Globus pallidus (tissue), 1 donor: ENCODE measurements around the gene MYBPC3.

Source experiments
- DNase-seq: peaks from one replicate; pipeline ENCODE4 v3.0.0-alpha.2; 2015; ENCODE audit warnings: low spot score

MYBPC3 gene

DNA sequence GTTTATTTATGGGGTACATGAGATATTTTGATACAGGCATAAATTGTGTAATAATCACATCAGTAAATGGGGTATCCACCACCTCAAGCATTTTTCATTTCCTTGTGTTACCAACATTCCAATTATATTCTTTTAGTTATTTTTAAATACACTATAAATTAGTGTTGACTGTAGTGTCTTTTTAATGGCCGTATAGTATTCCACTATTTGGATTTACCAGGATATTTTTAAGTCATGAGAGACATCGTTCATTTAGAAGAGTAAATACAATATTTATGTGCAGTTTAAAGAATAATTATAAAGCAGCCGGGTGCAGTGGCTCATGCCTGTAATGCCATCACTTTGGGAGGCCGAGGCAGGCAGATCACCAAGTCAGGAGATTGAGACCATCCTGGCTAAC is 32.0 kb upstream of the MYBPC3 start:
- no peak for DNase-seq

DNA sequence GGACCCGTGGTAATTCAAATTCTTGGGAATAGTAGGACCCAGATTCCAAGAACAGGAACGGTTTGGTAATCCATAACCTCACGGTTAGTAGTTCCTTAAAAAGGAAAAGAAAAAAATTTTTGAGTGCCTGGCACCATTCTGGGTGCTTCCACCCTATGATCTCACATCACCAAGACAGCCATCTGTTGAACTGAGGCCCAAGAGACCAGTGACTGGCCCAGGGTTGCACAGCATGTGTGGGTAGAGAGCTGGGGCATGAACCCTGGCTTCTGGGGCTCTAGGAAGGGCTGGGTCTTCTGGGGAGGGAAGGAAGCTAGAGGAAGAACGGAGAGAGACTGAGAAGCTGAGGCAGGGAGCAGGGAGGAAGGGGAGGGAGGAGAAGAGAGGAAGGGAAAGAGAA is 30.6 kb upstream of the MYBPC3 start:
- DNase-seq = no peak

DNA sequence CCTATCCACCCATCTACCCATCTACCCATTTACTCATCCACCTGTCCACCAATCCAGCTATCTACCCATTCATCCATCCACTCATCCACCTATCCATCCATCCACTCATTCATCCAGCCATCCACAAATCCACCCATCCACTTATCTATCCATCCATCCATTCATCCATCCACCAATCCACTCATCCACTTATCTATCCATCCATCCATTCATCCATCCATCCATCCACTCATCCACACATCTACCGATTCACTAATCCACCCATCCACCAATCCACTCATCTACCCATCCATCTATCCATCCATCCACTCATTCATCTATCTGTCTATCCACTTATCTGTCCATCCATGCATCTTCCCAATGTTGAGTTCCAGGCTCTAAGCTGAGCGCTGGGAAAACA is 27.6 kb upstream of the MYBPC3 start:
- DNase-seq = no peak

DNA sequence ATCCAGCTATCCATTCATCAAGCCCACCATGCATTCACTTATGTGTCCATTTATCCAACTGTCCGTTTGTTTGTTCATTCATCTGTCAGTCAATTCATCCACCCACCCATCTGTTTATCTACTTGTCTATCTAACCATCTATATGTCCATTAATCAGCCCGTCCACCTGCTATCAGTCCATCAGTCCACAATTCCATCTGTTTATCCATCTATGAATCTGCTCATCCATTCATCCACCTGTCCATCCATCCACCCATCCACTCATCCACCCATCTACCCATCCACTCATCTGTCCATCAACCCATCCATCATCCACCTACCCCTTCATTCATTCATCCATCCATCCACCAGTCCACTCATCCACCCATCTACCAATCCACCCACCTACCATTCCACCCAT is 26.8 kb upstream of the MYBPC3 start:
- DNase-seq = no peak

DNA sequence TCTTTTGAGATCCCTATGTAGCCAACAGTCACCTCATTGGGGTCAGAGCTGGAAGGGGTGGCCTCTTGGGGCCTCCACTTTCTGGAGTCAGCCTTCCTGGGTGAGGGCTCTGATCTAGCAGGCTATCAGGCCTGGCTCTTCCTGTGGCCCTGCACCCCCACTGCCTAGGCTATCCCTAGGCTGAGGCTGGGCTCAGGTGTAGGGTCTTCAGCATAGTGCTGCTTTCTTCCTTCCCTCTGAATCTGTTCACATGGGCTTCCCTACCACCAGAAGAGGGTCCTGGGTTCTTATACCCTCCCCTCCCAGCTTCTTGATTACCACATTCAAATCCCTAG is 26.3 kb upstream of the MYBPC3 start:
- no peak for DNase-seq

DNA sequence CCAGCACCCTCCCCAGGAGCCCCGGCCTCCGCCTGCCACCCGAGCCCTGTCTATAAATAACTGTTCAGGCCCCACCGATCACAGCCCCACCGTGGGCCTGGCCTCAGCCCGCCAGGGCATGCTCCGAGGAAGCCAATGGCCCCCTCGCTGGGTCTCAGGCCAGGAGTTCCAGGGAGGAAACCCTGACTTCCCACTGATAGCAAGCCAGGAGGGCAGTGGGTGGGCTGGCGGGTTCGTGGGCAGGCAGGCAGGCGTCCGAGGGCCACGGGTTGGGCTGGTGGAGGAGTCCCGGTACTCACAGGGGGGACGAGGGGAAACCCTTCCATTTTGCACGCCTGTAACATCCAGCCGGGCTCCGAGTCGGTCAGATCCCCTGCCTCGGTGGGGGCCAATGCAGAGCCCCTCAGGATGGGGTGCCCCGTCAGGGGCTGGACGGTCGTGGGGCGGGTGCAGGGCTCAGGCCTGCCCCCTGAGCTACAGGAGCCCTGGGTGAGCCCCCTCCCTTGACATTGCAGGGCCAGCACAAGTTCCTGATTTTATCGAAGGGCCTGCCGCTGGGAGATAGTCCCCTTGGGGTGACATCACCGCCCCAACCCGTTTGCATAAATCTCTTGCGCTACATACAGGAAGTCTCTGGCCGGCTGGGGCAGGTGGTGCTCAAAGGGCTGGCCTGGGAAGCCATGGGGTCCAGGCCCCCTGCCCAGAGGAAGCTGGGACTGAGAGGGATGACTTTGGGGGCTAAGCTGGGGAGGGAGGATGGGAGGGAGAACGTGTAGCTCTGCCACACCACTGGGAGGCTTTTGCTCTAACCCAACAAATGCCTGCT is 25.7 kb upstream of the MYBPC3 start, which contains the start of gene SPI1:
Gene SPI1, minus strand, starts transcription at position 538 of the 826 bp plus-strand sequence. Its CDS starts 194 bp downstream, at position 344.
- DNase-seq = no peak

DNA sequence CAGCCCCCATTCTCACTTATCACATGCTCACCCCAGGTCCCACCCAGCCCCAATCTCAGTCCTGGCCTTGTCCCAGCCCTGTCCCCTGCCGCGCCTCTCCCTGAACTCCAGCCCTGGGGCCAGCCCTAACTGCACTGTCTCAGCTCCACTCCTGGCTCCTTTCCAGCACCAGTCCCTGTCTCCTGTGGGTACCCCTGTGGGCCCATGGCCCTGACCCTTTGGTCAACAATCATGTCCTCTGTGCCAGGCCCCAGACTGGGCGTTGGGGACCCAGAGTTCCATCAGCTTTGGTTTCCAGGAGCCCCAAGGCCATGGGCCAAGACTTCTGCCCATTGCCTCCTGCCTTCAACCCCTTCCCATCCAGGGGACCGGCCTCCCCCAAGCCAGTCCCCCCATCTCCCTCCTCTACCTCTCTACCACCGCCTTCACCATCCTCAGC is 25.1 kb upstream of the MYBPC3 start:
- no peak for DNase-seq

DNA sequence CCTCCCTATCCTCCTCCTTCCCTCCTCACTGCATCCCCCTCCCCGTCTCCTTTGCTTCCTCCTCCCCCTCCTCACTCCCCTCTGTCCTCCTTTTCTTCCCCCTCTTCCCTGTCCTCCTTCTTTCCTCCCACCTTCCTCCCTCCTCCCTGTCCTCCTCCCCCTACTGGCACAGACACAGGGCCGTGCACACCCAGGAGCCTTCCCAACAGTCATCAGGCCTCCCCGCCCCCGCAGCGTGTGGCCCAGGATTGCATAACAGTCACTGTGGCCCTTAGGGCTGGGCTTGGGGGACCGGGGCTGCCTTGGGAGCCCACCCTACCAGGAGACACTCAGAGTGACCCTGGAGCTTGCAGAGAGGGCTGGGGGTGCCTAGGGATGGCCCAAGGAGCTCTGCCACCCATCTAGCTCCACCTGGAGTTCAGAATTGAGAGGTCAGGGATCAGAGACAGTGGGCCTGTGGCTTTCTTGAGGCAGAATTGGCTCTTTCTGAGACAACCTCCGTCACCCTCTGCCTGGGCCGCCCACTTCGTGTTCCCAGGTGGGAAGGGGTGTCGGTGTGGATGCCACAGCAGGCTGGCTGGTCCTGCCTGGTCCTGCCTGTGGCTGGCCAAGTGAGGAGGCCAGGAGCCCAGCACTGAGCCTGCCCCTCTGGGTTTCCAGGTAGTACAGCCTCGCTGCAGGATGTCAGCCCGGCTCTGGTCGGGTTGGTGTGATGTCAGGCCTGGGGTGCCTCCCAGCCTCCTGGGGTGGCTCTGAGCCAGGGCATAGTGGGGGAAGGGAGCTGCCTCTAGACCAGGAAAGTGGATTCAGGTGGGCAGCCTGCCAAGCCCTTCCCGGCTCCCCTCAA is 24.2 kb upstream of the MYBPC3 start:
- no peak for DNase-seq

DNA sequence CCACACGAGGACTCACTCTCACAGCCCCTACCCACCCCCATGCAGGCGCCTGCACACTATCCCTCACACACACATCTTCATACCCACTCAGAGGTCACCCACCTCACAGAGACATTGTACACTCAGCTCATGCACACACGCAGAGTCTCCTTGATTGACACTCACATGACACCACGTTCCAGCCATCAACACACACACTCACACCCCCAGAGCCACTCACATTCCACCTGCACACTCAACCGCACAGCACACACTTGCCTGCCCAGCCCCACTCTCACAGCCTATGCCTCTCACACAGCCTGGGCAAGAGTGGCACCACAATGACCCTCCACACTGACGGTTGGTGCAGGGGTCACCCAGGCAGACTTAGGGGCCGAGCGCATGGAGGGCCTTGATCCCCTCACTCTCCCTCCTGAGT is 23.6 kb upstream of the MYBPC3 start:
- no peak for DNase-seq

DNA sequence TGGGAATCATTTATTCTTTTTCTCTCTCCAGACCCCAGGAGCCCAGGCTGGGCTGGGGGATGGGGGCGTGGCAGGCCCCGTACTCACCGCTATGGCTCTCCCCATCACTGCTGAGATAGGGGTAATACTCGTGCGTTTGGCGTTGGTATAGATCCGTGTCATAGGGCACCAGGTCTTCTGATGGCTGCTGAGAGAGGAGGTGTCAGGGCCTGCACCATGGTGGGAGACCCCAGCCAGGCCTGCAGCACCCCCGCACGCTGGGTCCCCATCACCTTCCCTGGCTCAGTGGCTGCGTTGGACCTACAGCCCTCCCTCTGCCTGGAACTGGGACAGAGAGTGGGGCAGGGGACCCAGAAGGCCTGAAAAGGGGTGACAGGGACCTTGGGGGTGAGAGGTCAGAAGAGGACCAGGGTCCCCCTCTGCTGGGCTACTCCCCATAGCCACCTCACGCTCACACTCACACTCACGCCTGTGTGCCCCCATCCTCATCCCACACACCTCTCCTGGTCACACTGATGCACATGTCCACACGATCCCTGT is 23.1 kb upstream of the MYBPC3 start:
- DNase-seq = no peak

DNA sequence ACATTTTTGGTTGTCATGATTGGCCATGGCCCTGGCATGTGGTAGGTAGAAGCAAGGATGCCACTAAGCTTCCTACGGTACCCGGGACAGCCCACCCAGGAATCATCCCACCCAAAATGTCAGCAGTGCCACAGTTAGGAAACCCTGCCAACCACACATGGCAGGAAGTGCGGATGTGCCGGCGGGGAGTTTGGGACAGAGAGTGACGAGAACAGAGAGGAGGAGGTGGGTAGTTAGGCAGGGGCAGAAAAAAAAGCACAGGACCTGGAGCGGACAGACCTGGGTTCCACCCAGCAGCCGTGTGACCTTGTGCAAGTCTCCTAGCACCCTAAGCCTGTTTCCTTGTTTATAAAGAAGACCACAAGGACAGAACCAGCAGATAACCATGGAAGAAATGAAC is 22.5 kb upstream of the MYBPC3 start:
- no peak for DNase-seq

DNA sequence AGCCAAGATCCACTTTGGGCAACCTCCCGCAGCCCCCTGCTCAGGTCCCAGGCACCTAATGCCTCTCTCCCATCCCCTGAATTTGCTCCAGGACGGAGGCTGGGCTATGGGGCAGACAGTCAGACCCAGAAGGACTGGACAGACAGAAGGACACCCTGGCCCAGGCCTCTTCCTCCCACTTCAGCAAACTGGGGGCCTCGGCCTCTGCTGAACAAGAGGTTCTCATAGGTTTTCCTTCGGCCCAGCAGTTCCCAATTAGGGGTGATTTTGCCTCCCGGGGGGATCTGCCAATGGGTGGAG is 22.2 kb upstream of the MYBPC3 start:
- no peak for DNase-seq

DNA sequence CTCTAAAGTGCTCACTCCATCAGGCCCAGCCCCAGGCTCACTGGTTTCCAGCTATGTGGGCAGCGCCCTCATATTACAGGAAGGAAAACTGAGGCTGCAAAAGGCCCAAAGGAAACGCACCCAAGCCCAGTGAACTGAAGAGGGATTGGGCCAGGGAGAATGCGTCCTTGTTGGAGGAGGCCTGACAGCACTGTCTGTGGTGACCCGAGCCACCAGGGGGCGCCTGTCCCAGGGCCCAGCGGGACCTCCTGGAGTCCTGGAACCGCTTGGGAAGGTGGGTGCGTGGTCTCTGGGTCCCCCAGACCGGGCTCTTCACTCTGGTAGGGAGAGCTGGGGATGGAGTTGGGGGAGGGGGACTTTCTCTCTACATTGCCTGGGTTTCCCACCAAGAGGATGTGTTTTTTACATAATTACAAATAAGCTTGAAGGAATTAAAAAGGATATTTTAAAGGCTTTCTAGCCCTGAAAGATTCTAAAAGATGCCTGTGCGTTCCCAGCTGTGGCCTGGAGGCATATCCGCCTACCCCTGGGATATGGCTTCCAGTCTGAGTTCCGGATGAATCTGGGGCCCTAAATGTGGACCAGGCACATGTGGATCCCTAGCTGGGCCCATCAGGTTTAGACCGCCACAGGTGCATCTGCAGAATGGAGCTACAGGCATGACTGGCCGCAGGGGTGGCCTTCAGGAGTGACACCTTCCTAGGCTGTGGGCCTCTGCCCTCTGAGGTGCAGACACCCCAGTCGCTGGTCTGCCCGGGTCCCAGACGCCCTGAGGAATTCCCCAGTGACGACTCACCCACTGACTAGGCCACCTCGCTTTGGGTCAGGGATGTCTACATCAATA is 21.6 kb upstream of the MYBPC3 start:
- peak; percentile 66 for DNase-seq

DNA sequence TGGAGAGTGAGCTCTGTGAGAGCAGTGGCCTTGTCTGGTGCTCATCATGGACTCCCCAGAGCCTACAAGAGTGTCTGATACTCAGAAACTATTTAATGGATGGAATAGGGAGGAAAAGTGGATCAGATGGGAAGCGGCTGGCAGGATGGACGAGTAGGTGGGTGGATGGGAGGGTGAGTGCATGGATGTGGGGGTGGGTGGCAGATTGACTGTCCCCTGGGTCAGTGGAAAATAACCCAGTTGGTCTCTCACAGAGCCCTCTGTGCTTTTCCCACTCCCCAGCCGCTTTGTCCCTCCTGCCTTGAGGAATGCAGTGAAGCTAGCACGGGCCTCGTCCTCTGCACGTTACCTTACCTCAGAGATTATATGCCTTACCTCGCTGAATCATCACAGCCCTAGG is 19.9 kb upstream of the MYBPC3 start:
- DNase-seq = no peak

DNA sequence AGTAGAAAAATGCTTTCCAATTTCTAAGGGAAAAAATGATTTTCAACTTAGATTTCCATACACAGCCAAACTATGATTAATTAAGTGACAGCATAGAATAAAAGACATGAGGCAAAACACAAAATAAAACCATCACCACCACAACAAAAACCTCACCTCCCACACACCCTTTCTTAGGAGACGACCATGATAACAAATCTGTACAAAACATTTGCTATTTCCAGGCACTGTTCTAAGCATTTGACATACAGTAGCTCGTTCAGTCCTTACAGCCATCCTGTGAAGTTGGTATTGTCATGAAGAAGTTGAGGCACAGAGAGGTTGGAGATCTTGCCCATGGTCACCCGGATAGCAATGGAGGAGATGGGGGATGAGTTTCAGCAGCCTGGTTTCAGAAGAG is 17.2 kb upstream of the MYBPC3 start:
- DNase-seq = no peak

DNA sequence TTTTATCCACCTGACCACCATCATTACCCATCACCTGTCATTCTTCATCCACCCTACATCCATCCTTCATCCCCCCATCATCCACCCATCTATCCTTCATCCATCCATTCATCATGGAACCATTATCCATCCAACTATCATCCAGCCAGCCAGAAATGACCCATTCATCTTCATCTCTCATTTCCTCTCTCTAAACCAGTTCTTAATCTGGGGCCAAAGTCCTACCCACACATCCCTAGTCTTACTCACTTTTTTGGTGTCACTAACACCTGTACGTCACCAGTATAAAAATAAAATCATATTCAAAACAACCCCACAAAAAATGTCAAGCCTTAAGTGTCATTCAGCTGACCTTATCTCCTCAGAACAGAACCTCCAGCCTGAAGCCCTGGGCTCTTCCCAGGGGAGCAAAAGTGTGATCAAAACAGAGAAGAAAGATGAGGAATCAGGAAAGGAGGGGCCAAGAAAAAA is 13.6 kb upstream of the MYBPC3 start:
- no peak for DNase-seq

DNA sequence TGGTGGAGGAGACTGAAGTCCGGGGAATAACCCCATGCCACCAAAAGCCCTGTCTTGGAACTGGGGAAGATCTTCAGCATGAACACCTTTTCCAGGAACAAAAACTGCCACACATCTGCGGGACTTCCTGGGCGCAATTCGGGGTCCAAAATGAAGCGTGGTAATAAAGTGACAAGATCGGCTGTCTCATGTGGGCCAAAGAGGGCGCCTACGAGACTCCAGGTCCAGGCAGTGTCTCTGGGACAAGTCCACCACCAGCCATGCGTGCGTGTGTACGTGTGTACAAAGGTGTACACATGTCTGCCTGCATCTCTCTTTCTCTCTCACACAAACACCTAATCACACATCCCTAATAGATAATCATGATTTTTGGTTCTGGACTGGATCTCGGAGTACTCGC is 8.9 kb upstream of the MYBPC3 start:
- no peak for DNase-seq

DNA sequence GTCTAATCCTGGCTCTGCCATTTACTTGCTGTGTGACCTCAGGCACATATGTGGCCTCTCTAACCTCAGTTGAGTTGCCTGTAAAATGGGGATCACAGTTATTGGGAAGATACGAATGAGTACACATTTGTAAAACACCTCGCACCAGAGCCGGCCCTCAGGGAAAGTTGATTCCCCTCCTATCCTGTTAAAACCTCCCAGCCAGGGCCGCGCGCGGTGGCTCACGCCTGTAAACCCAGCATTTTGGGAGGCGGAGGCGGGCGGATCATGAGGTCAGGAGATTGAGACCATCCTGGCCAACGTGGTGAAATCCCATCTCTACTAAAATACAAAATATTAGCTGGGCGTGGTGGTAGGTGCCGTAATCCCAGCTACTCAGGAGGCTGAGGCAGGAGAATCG is 7.8 kb upstream of the MYBPC3 start:
- no peak for DNase-seq

DNA sequence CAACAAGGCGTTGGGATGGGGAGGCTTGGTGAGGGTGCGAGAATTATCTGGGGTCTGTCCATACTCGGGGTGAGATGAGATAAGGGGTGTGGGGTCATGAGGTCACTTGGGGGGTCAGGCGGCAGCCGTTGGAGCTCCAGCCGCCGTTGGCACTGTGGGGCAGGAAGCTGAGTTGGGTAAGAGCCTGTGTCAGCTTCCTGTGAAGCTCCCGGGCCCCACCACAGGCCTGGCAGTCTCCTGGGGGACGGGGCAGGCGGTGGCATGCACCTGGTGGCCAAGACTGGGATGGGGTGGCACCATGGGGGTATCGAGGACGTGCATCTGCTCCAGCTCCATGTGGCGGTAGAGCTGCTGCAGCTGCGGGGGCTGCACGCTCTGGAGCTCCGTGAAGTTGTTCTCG is 7.1 kb upstream of the MYBPC3 start:
- no peak for DNase-seq

DNA sequence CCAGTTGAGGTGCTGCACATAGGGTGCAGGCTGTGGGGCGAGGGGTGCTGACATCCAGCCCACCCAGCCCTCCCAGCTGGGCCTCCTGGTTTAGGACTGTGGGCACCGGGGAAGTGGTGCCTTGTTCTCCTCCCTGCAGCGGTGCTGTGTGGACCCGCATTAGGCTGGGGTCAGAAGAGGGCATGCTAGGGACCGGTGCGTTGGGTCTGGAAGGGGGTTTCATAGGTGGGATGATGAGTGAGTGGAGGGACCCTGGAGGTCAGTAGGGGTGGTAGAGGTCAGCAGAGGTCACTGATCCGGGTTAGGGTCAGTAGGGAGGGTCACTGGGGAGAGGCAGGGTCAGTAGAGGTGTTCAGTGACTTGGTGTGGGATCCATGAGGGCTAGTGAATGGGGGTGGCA is 6.7 kb upstream of the MYBPC3 start:
- no peak for DNase-seq

DNA sequence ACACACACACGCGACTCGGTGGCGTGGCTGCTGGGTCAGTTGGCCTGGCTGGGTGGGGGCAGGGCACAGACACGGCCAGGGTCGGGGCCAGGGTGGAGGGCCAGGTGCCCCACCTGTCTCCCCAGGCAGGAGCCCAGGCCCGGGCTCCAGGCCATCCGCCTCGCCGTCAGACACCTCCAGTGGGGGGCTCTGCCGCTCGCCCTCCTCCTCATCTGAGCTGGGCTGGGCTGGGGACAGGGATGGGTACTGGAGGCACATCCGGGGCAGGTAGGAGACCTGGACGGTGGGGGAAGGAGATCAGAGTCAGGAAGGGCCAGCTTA is 6.2 kb upstream of the MYBPC3 start:
- no peak for DNase-seq

DNA sequence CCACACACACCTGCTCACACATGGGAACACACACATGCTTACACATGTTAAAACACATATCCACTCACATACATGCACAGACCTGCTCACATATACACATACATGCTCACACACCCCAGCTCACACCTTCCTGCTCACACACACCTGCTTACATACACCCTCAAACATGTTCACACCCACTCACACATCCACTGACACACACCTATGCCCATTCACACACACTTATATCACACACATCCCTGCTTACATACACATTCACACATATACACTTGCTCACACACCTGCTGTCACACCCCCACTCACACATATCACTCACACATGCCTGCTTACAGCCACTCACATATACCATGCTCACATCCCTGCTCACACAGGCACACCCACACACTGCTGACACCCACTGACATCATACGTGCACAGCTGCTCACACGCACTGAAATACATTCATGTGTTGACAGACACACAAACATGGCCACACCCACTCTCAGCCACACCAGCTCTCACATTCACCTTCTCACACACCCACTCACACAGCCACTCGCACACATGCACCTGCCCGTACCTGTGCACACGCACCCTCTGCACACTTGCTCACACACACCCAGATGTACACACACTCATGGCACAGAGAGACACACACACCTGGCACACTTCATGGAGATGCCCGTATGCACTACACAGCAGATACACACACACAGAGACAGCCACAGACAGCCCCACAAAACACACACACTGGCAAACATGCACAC is 5.7 kb upstream of the MYBPC3 start:
- DNase-seq = no peak
